ENCODE results near the gene PI3.

DNA sequence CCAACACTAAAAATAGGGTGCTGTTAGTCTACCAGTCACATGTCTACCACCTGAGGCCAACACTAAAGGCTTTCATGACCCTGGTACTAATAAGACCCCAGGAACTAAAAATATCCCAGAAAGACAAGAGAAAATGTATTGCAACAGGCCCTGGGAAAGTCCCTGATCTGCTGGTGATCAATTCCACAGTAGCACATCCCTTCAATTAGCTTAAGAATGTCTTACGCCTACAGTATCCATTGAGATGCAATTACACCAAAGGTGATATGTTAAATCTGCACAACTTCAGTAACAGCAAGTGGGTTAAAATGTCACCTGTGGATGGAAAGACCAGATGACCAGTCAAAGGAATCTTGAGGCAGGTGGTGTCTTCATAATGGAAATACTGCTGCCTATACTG is 35.2 kb downstream of the PI3 start:
- TF ChIP-seq, protein P1, sequence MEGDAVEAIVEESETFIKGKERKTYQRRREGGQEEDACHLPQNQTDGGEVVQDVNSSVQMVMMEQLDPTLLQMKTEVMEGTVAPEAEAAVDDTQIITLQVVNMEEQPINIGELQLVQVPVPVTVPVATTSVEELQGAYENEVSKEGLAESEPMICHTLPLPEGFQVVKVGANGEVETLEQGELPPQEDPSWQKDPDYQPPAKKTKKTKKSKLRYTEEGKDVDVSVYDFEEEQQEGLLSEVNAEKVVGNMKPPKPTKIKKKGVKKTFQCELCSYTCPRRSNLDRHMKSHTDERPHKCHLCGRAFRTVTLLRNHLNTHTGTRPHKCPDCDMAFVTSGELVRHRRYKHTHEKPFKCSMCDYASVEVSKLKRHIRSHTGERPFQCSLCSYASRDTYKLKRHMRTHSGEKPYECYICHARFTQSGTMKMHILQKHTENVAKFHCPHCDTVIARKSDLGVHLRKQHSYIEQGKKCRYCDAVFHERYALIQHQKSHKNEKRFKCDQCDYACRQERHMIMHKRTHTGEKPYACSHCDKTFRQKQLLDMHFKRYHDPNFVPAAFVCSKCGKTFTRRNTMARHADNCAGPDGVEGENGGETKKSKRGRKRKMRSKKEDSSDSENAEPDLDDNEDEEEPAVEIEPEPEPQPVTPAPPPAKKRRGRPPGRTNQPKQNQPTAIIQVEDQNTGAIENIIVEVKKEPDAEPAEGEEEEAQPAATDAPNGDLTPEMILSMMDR (IDR thresholded peaks at IDR 0.05): no peak
- TF ChIP-seq POLR2AphosphoS5 (IDR thresholded peaks at IDR 0.05): no peak

Data from stomach (tissue), 4 donors.